ENCODE results near the gene ERLIN1.

DNA sequence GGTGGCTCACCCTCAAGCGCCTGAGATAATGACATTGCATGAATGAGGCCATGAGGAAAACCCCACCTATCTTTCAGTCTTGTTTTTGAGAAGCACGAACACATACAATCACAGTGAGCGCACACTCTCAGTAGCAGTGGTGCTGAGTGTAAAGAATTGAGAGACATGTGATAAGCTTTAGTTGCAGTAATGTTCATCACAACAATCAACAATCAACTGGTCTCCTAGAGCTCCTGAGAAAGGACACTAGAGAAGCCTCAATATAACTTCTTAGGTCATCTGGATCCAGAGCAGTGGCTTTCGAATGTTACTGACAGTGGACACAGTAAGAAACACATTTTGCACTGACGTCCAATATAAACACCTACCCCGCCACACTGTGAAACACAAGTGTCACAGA, 12.8 kb downstream of the ERLIN1 start:
- TF ChIP-seq POLR2A (IDR thresholded peaks at IDR 0.05; ENCODE audit: low read depth, low read length) (no peak), POLR2AphosphoS5 (IDR thresholded peaks at IDR 0.05; ENCODE audit: low read depth, low read length) (no peak)
